Kasumi-1 (cell line): ENCODE data around the gene THG1L.
"Not testable (repeated sequence)": the region's sequence is repeated elsewhere in the genome, so short reads cannot be mapped to it uniquely, and the experiment has no call there.

Experiments
- DNase-seq, 2 experiments: peaks; one replicate each; lab custom pipeline; 2025; lab: John Stamatoyannopoulos, UW

The THG1L gene

GRCh38 chr5:157731272-157732129, at the start of gene THG1L:
Gene THG1L, plus strand, starts transcription at chr5:157731420. Its CDS starts 21 bp downstream, at chr5:157731441.
- DNase-seq, result peak; percentile 94 to 95

GRCh38 chr5:157682257-157682656, 49.0 kb upstream of the THG1L start:
- no peak for DNase-seq

GRCh38 chr5:157686276-157687197, 44.7 kb upstream of the THG1L start:
- DNase-seq, result not testable (repeated sequence)

GRCh38 chr5:157687198-157687554, 44.0 kb upstream of the THG1L start:
- DNase-seq, result no peak

- no peak for DNase-seq
These were observed 41.1 kb upstream of the THG1L start for GRCh38 chr5:157689942-157690689.

GRCh38 chr5:157690690-157691433, 40.4 kb upstream of the THG1L start:
- DNase-seq, result no peak

GRCh38 chr5:157693816-157694215, 37.4 kb upstream of the THG1L start:
- DNase-seq, result not testable (repeated sequence)

GRCh38 chr5:157696154-157696553, 35.1 kb upstream of the THG1L start:
- not testable (repeated sequence) for DNase-seq

- DNase-seq, result not testable (repeated sequence)
These were observed 32.5 kb upstream of the THG1L start for GRCh38 chr5:157698674-157699073.

GRCh38 chr5:157703736-157704135, 27.5 kb upstream of the THG1L start:
- DNase-seq, result no peak

- no peak for DNase-seq
These were observed 22.4 kb upstream of the THG1L start for GRCh38 chr5:157708866-157709265.

GRCh38 chr5:157709346-157709745, 21.9 kb upstream of the THG1L start:
- DNase-seq, result no peak

GRCh38 chr5:157710431-157710830, 20.8 kb upstream of the THG1L start:
- DNase-seq, result no peak

- DNase-seq, result no peak
These were observed 20.3 kb upstream of the THG1L start for GRCh38 chr5:157710882-157711281.

GRCh38 chr5:157713830-157714595, 17.2 kb upstream of the THG1L start:
- no peak for DNase-seq

GRCh38 chr5:157714596-157714864, 16.7 kb upstream of the THG1L start:
- no peak for DNase-seq

- peak; percentile 50 to 64 for DNase-seq
These were observed 12.7 kb upstream of the THG1L start for GRCh38 chr5:157718519-157718918.

GRCh38 chr5:157719245-157719644, 12.0 kb upstream of the THG1L start:
- DNase-seq, result no peak

- no peak for DNase-seq
These were observed 10.1 kb upstream of the THG1L start for GRCh38 chr5:157721159-157721558.

GRCh38 chr5:157722895-157723294, 8.3 kb upstream of the THG1L start:
- DNase-seq, result not testable (repeated sequence)

- DNase-seq, result not testable (repeated sequence)
These were observed 4.6 kb upstream of the THG1L start for GRCh38 chr5:157726607-157727006.
